ENCODE results near the gene DERL3.

Gene DERL3

GRCh38 chr22:23796461-23796860 is 42.3 kb downstream of the DERL3 start:
- Histone ChIP-seq H3K4me1 (ENCODE audit: control insufficient read depth, insufficient read depth, low read length) (no peaks in the 10 kb centered on the region), H3K4me3 (ENCODE audit: low read depth, low read length) (no peak overlapping the region), H3K36me3 (ENCODE audit: control insufficient read depth in 2 of 2, insufficient read depth in 1 of 2, low read length in 2 of 2) (peaks cover 65 to 87% of the 10 kb centered on the region in 2 experiments), H3K9me3 (ENCODE audit: control insufficient read depth, insufficient read depth, low read depth, low read length) (no peaks in the 10 kb centered on the region), H3K27ac (ENCODE audit: extremely low read depth, low read depth, low read length) (no peak overlapping the region)
- ChIA-PET POLR2A (interaction anchor here (0.6 kb wide), 1 partner anchor 30 kb away, joined by 5 read pairs; no protein-coding TSS in a partner anchor), CTCF (no interaction called here)
- TF ChIP-seq, protein P1, sequence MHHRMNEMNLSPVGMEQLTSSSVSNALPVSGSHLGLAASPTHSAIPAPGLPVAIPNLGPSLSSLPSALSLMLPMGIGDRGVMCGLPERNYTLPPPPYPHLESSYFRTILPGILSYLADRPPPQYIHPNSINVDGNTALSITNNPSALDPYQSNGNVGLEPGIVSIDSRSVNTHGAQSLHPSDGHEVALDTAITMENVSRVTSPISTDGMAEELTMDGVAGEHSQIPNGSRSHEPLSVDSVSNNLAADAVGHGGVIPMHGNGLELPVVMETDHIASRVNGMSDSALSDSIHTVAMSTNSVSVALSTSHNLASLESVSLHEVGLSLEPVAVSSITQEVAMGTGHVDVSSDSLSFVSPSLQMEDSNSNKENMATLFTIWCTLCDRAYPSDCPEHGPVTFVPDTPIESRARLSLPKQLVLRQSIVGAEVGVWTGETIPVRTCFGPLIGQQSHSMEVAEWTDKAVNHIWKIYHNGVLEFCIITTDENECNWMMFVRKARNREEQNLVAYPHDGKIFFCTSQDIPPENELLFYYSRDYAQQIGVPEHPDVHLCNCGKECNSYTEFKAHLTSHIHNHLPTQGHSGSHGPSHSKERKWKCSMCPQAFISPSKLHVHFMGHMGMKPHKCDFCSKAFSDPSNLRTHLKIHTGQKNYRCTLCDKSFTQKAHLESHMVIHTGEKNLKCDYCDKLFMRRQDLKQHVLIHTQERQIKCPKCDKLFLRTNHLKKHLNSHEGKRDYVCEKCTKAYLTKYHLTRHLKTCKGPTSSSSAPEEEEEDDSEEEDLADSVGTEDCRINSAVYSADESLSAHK (tag by site-specific recombination; IDR thresholded peaks at IDR 0.05) = peak; percentile 48; the same call in 1 of the 2 replicates
- TF ChIP-seq OSR2 (tag by site-specific recombination; IDR thresholded peaks at IDR 0.05) = no peak

GRCh38 chr22:23793326-23793725 is 45.5 kb downstream of the DERL3 start:
- no peak overlapping the region for H3K27ac ChIP-seq (ENCODE audit: extremely low read depth, low read depth, low read length)
- peaks cover 59 to 71% of the 10 kb centered on the region in 2 experiments for H3K36me3 ChIP-seq (ENCODE audit: control insufficient read depth in 2 of 2, insufficient read depth in 1 of 2, low read length in 2 of 2)
- CTCF ChIA-PET = interaction anchor here (0.6 to 1.2 kb wide), 2 partner anchors 18 to 20 kb away, joined by 4 to 6 read pairs; no protein-coding TSS in a partner anchor
- POLR2A ChIA-PET = no interaction called here
- H3K9me3 ChIP-seq (ENCODE audit: control insufficient read depth, insufficient read depth, low read depth, low read length) = no peaks in the 10 kb centered on the region
- no peak overlapping the region for H3K4me3 ChIP-seq (ENCODE audit: low read depth, low read length)
- H3K4me1 ChIP-seq (ENCODE audit: control insufficient read depth, insufficient read depth, low read length) = peaks cover 4% of the 10 kb centered on the region
- TF ChIP-seq, protein P2, sequence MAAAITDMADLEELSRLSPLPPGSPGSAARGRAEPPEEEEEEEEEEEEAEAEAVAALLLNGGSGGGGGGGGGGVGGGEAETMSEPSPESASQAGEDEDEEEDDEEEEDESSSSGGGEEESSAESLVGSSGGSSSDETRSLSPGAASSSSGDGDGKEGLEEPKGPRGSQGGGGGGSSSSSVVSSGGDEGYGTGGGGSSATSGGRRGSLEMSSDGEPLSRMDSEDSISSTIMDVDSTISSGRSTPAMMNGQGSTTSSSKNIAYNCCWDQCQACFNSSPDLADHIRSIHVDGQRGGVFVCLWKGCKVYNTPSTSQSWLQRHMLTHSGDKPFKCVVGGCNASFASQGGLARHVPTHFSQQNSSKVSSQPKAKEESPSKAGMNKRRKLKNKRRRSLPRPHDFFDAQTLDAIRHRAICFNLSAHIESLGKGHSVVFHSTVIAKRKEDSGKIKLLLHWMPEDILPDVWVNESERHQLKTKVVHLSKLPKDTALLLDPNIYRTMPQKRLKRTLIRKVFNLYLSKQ (tag by site-specific recombination; IDR thresholded peaks at IDR 0.05; ENCODE audit: borderline replicate concordance) = no peak
- TF ChIP-seq HIC1 (tag by site-specific recombination; IDR thresholded peaks at IDR 0.05) (no peak), KLF10 (tag by site-specific recombination; IDR thresholded peaks at IDR 0.05) (no peak), ZBTB49 (tag by site-specific recombination; IDR thresholded peaks at IDR 0.05; ENCODE audit: low read depth) (no peak), ZNF830 (tag by site-specific recombination; IDR thresholded peaks at IDR 0.05; ENCODE audit: low read depth) (no peak), HOXC10 (CRISPR knock-in tag; IDR thresholded peaks at IDR 0.05) (no peak), ZNF621 (tag by site-specific recombination; IDR thresholded peaks at IDR 0.05) (no peak), ZNF19 (tag by site-specific recombination; IDR thresholded peaks at IDR 0.05; ENCODE audit: low read depth) (no peak), ZNF398 (tag by site-specific recombination; IDR thresholded peaks at IDR 0.05) (no peak), PRDM2 (tag by site-specific recombination; IDR thresholded peaks at IDR 0.05; ENCODE audit: borderline replicate concordance) (no peak), ZNF223 (tag by site-specific recombination; IDR thresholded peaks at IDR 0.05) (no peak), ZNF501 (tag by site-specific recombination; IDR thresholded peaks at IDR 0.05) (no peak), ZNF76 (tag by site-specific recombination; IDR thresholded peaks at IDR 0.05; ENCODE audit: borderline replicate concordance, low read depth) (no peak), ZNF112 (tag by site-specific recombination; IDR thresholded peaks at IDR 0.05) (no peak)
- TF ChIP-seq, protein P3, sequence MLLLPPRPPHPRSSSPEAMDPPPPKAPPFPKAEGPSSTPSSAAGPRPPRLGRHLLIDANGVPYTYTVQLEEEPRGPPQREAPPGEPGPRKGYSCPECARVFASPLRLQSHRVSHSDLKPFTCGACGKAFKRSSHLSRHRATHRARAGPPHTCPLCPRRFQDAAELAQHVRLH (tag by site-specific recombination; IDR thresholded peaks at IDR 0.05) = no peak

Data from HEK293 (cell line).